Left renal cortex interstitium (tissue), 4 donors: Measurements from ENCODE around the gene MAZ. TPM values are rescaled to one million over a fixed set of nuclear protein-coding genes. Genes with fewer than 3 reads are reported as not detected.
"Not testable (repeated sequence)": the region's sequence is repeated elsewhere in the genome, so short reads cannot be mapped to it uniquely, and the experiment has no call there.

Source experiments
- DNase-seq, 4 donors: peaks; one replicate each; pipeline ENCODE4 v3.0.0-alpha.2; 2013; ENCODE audit warnings: low read depth in 4 of 4, low spot score in 2 of 4, missing footprints in 1 of 4
- polyA plus RNA-seq, 4 donors: library from polyadenylated mRNA; unstranded; fragments of 120-200 nt; gene quantifications; one replicate each; pipeline ENCODE4 v1.2.1, GENCODE V29; 2013; ENCODE audit not compliant: insufficient read length in 4 of 4

The MAZ gene
- polyA plus RNA-seq, 4 donors: 275 to 382 (median 342) TPM

DNA sequence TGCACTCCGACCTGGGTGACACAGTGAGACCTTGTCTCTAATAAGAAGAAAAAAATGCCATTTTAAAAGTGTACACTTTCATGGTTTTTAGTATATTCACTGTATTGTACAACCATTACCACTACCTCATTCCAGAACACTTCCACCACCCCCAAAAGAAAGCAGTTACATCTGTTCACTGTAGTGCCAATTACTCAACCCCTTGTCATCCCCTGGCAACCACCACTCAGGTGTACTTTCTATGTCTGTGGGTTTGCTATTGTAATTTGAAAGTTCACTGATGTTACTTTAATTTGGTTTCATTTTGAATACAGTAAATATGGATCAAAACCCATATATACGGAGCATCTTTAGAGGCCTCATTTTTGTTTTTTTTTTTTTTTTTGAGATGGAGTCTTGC is 22.2 kb upstream of the MAZ start:
- no peak for DNase-seq

- peak in 1 of 4 donors; percentile 38 for DNase-seq
These were observed 21.3 kb upstream of the MAZ start for GRCh38 chr16:29784901-29785500.

GRCh38 chr16:29787155-29787554 is 19.2 kb upstream of the MAZ start:
- DNase-seq: not testable (repeated sequence)

- no peak for DNase-seq
These were observed 16.6 kb upstream of the MAZ start for GRCh38 chr16:29789775-29790182.

GRCh38 chr16:29790183-29790948 is 16.0 kb upstream of the MAZ start, which contains the start of gene KIF22:
TSS of gene KIF22 (plus strand) at chr16:29790751. CDS start at chr16:29790760, 9 bp downstream.
- DNase-seq: peak; percentile 92 to 99 (median 96)

GRCh38 chr16:29790949-29791844 is 15.1 kb upstream of the MAZ start:
- DNase-seq: no peak

GRCh38 chr16:29791845-29792807 is 14.2 kb upstream of the MAZ start:
- DNase-seq: no peak

DNA sequence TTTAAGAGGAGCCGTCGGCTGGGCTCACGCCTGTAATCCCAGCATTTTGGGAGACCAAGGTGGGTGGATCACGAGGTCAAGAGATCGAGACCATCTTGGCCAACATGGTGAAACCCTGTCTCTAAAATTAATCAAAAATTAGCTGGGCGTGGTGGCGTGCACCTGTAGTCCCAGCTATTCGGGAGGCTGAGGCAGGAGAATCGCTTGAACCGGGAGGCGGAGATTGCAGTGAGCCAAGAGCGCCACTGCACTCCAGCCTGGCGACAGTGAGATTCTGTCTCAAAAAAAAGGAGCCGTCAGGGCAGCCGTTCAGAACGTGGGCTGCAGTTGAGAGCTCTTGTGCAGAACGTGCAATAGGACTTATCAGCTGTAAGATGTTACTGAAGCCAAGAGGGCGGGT is 13.2 kb upstream of the MAZ start:
- not testable (repeated sequence) for DNase-seq

- DNase-seq: no peak
These were observed 12.1 kb upstream of the MAZ start for GRCh38 chr16:29794231-29794710.

DNA sequence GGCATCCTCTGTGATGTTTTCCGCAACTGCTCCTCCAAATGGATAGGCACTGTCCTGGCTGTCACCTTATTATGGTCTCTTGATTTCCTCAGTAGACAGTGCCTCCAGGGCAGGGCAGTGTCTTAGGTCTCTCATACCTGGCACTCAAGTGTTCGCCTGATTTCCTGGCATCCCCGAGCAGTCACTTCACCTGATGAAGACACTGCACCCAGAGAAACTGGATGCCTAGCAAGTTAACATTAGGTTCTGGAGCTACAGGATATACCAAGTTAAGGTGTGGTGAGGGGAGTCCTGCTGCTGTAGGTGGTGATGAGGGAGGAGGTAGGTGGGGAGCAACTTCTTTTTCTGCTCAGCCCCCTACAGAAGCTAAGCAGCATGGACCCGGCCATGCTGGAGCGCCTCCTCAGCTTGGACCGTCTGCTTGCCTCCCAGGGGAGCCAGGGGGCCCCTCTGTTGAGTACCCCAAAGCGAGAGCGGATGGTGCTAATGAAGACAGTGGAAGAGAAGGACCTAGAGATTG is 3.9 kb upstream of the MAZ start:
- no peak for DNase-seq

- no peak for DNase-seq
These were observed 2.3 kb upstream of the MAZ start for GRCh38 chr16:29804020-29804419.

DNA sequence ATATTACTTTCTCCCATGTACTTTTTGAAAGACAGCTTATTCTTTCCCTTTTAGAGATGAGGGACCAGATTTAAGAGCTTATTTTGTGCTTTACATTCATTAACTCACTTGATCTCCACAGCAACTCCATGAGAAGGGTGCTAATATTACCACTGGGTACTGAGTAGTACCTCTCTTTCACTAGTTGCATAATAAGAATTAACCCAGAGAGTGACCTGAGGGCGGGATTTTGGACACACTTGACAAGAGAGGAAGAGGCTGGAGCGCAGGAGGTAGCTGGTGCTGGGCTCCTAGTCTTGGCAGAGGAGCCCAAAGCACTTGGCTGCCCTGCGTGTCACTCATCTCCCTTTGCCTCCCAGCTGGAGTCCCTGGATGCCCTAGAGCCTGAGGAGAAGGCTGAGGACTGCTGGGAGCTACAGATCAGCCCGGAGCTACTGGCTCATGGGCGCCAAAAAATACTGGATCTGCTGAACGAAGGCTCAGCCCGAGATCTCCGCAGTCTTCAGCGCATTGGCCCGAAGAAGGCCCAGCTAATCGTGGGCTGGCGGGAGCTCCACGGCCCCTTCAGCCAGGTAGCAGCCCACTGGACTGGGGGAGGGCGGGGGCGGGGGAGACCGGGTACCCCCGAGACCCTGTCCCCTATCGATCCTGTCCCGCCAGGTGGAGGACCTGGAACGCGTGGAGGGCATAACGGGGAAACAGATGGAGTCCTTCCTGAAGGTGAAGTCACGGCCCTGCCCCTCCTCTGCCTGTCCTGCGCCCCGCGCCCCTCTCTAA is 1.7 kb upstream of the MAZ start:
- no peak for DNase-seq

DNA sequence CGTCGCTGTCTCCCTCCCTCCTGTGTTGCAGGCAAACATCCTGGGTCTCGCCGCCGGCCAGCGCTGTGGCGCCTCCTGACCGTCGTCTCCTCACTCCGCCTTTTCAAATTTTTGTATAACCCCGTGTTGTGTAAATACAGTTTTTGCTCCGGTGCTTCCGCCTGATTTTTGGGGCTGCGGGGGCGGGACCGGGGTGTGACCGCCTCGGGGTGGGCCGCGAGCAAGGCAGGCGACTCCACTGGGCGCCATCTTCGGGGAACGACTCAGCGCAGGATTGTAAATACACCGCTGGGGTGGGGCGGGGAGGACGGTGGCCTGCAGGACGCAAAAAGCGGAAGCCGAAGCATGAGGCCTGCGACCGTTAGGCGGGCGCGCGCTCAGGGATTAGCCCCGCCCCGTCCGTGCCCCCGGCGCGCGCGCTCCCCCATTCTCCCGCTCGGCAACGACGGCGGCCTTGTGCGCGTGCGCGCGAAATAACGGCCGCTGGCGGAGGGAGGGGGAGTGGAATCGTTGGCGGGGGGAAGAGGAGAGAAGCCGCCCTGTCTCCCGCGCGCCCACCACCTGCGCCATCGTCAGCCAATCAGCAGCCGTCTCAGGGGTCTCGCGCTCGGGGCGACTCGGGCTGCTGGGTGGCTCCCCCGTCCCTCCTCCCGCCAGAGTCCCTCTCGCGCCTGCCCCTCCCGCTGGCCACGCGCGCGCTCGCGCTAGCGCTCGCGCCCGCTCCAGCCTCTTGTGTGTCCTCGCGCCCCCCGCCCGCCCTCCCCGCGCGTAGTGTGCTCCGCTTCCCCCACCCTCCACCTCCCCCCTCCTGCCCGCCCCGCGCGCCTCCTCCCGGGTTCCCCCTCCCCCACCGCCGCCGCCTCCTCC is 864 bp upstream of the MAZ start:
- peak; percentile 93 to 95 (median 94) for DNase-seq

- DNase-seq: no peak
These were observed 504 bp downstream of the MAZ start for GRCh38 chr16:29806641-29807425.

DNA sequence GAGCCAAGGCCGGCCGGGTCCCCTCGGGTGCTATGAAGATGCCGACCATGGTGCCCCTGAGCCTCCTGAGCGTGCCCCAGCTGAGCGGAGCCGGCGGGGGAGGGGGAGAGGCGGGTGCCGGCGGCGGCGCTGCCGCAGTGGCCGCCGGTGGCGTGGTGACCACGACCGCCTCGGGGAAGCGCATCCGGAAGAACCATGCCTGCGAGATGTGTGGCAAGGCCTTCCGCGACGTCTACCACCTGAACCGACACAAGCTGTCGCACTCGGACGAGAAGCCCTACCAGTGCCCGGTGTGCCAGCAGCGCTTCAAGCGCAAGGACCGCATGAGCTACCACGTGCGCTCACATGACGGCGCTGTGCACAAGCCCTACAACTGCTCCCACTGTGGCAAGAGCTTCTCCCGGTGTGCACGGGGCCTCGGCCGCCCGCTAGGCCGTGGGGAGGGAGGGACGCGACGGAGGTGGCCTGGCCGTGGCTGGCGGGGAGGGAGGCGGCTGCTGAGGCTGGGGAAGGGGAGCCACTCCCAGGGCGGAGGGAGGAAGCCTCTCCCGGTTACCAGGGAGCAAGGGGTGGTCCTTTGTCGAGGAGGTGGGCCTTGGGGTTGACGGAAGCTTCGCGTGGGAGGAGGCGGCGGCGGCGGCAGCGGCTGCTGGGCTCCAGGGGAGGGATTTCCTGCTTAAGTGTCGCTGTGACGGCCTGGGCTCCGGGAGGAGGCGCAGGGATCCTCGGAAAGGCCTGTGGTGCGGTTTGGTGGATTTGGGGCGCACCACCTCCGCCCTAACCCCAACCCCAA is 1.3 kb downstream of the MAZ start:
- peak in 2 of 4 donors; percentile 81 to 85 for DNase-seq

DNA sequence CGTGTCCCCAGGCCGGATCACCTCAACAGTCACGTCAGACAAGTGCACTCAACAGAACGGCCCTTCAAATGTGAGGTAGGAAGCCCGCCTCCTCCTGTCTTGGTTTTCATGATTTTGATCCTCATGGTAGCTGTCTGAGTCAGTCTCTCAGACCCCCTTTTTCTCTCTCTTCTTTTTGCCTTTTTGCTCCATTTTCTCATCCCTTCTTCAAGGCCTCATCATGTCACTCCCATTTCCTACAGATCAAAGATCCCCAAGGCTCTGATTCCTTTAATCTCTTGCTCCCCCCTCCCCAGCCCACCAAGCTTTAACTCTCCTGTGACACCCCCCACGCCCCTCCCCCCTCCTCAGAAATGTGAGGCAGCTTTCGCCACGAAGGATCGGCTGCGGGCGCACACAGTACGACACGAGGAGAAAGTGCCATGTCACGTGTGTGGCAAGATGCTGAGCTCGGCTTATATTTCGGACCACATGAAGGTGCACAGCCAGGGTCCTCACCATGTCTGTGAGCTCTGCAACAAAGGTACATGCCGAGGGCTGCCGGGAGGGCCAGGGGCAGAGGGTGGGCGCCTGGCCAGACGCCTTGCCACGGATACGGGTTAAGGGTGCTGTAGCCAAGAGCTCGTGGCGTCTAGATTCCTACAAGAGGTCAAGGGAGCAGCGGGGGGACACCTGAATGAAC is 2.0 kb downstream of the MAZ start:
- DNase-seq: no peak
